IMR-90 (cell line): ENCODE results near the gene NPAS3. TPM values are rescaled to one million over a fixed set of nuclear protein-coding genes. Genes with fewer than 3 reads are reported as not detected.

ENCODE experiments used
- ATAC-seq: fragments of 200-7000 bp; cut with Tn5 transposase; 2 replicates; pipeline ENCODE4 v1.9.1; 2020; ENCODE audit warnings: low read depth, mild to moderate bottlenecking, moderate library complexity
- BruUV-seq: library from RNA; stranded (reverse); fragments of 400-500 nt; replicated peaks from 2 replicates; lab custom pipeline; 2021; lab: Mats Ljungman, UMichigan
- CTCF ChIA-PET: fragments of 300-600 bp; formaldehyde crosslinking; extraction: SDS; loops from one replicate; lab custom pipeline; 2021; ENCODE audit warnings: antibody characterized with exemption; lab: Yijun Ruan, JAX
- POLR2A ChIA-PET: fragments of 300-600 bp; sonication (Branson Sonifier 250); formaldehyde crosslinking; loops from one replicate; lab custom pipeline; 2022; ENCODE audit warnings: antibody characterized with exemption; ENCODE audit not compliant: unreplicated experiment; lab: Charles Lee
- DNase-seq: peaks from one replicate; pipeline ENCODE4 v3.0.0; 2013
- H2AFZ ChIP-seq: replicated peaks from 2 replicates; pipeline ENCODE3; 2013; ENCODE audit warnings: low read length, mild to moderate bottlenecking; ENCODE audit not compliant: poor library complexity
- H2AK5ac ChIP-seq: 2 replicates; pipeline ENCODE4 v1.6.1; 2013; ENCODE audit warnings: low read depth, low read length, inconsistent platforms
- H2AK9ac ChIP-seq: replicated peaks from 2 replicates; pipeline ENCODE3; 2013; ENCODE audit warnings: mild to moderate bottlenecking, low read depth, low read length, moderate library complexity; ENCODE audit not compliant: poor library complexity
- H2BK120ac ChIP-seq: 2 replicates; pipeline ENCODE4 v1.6.1; 2013; ENCODE audit warnings: low read depth, low read length, inconsistent platforms
- H2BK15ac ChIP-seq: 3 replicates; pipeline ENCODE4 v1.6.1; 2013; ENCODE audit warnings: low read depth, low read length, inconsistent platforms
- H2BK20ac ChIP-seq: 2 replicates; pipeline ENCODE4 v1.6.1; 2013; ENCODE audit warnings: low read depth, mild to moderate bottlenecking, inconsistent platforms, low read length, moderate library complexity
- H2BK5ac ChIP-seq: 2 replicates; pipeline ENCODE4 v1.6.1; 2013; ENCODE audit warnings: mild to moderate bottlenecking, low read depth, low read length, inconsistent platforms; ENCODE audit not compliant: poor library complexity, severe bottlenecking
- H3K14ac ChIP-seq: replicated peaks from 2 replicates; pipeline ENCODE4 v1.6.1; 2013; ENCODE audit warnings: low read depth, low read length, inconsistent platforms
- H3K18ac ChIP-seq: 2 replicates; pipeline ENCODE4 v1.6.1; 2013; ENCODE audit warnings: low read depth, low read length, control low read depth
- H3K23ac ChIP-seq: 2 replicates; pipeline ENCODE4 v1.6.1; 2013; ENCODE audit warnings: low read depth, low read length, inconsistent platforms
- H3K27ac ChIP-seq: 2 replicates; pipeline ENCODE4 v1.5.1; 2013; ENCODE audit warnings: mild to moderate bottlenecking, control low read depth, low read length; ENCODE audit not compliant: insufficient read depth
- H3K27me3 ChIP-seq: 2 replicates; pipeline ENCODE4 v1.6.1; 2013; ENCODE audit warnings: low read length; ENCODE audit not compliant: control insufficient read depth, insufficient read depth
- H3K36me3 ChIP-seq: 2 replicates; pipeline ENCODE4 v1.6.1; 2013; ENCODE audit warnings: low read length, mixed read lengths; ENCODE audit not compliant: control insufficient read depth, insufficient read depth
- H3K4ac ChIP-seq: 2 replicates; pipeline ENCODE4 v1.6.1; 2013; ENCODE audit warnings: low read depth, low read length, inconsistent platforms
- H3K4me1 ChIP-seq: 2 replicates; pipeline ENCODE4 v1.6.1; 2013; ENCODE audit warnings: low read length, mixed read lengths; ENCODE audit not compliant: control insufficient read depth, insufficient read depth
- H3K4me2 ChIP-seq: 2 replicates; pipeline ENCODE4 v1.6.1; 2013; ENCODE audit warnings: low read depth, mild to moderate bottlenecking, control low read depth, low read length, moderate library complexity
- H3K4me3 ChIP-seq: 2 replicates; pipeline ENCODE4 v1.5.1; 2013; ENCODE audit warnings: low read depth, mild to moderate bottlenecking, control low read depth, low read length, moderate library complexity; ENCODE audit not compliant: insufficient read depth
- H3K56ac ChIP-seq: 2 replicates; pipeline ENCODE4 v1.6.1; 2013; ENCODE audit warnings: low read length, inconsistent platforms; ENCODE audit not compliant: insufficient read depth; ENCODE audit errors: extremely low read depth
- H3K79me1 ChIP-seq, 2 experiments: 2 replicates each; pipeline ENCODE4 v1.6.1; 2013; ENCODE audit warnings: low read length in 2 of 2, inconsistent platforms in 1 of 2, low read depth in 1 of 2
- H3K9ac ChIP-seq: 2 replicates; pipeline ENCODE4 v1.6.1; 2013; ENCODE audit warnings: low read depth, low read length, control low read depth
- H3K9me1 ChIP-seq: 2 replicates; pipeline ENCODE4 v1.6.1; 2013; ENCODE audit warnings: low read length, inconsistent platforms; ENCODE audit not compliant: insufficient read depth
- H3K9me3 ChIP-seq: 2 replicates; pipeline ENCODE4 v1.6.1; 2013; ENCODE audit warnings: low read length; ENCODE audit not compliant: control insufficient read depth, insufficient read depth
- H4K20me1 ChIP-seq: 2 replicates; pipeline ENCODE4 v1.6.1; 2013; ENCODE audit warnings: low read length, inconsistent platforms; ENCODE audit not compliant: insufficient read depth
- H4K5ac ChIP-seq: 2 replicates; pipeline ENCODE4 v1.6.1; 2013; ENCODE audit warnings: mild to moderate bottlenecking, low read depth, low read length, control low read depth
- H4K8ac ChIP-seq, 2 experiments: 2 replicates each; pipeline ENCODE4 v1.6.1; 2013; ENCODE audit warnings: low read depth in 2 of 2, low read length in 2 of 2, control low read depth in 1 of 2, inconsistent platforms in 1 of 2
- H4K91ac ChIP-seq: 2 replicates; pipeline ENCODE4 v1.6.1; 2013; ENCODE audit warnings: low read depth, low read length, inconsistent platforms; ENCODE audit not compliant: insufficient read depth
- BHLHE40 ChIP-seq: fragments of 150-350 bp; IDR thresholded peaks from 2 replicates; pipeline ENCODE4 v1.6.1; 2016; ENCODE audit warnings: mild to moderate bottlenecking, low read depth, low read length
- CEBPB ChIP-seq: IDR thresholded peaks from 2 replicates; pipeline ENCODE4 v1.6.1; 2012; ENCODE audit warnings: low read depth, low read length, improper control_type of control experiment
- CHD1 ChIP-seq: IDR thresholded peaks from 2 replicates; pipeline ENCODE4 v1.6.1; 2012; ENCODE audit warnings: low read depth, low read length, improper control_type of control experiment
- FOS ChIP-seq: fragments of 150-350 bp; IDR thresholded peaks from 2 replicates; pipeline ENCODE4 v1.6.1; 2016; ENCODE audit warnings: low read depth, low read length
- MAFK ChIP-seq: IDR thresholded peaks from 2 replicates; pipeline ENCODE4 v1.6.1; 2012; ENCODE audit warnings: low read depth, low read length, improper control_type of control experiment
- MAZ ChIP-seq: IDR thresholded peaks from 2 replicates; pipeline ENCODE4 v1.6.1; 2012; ENCODE audit warnings: low read depth, mild to moderate bottlenecking, low read length, improper control_type of control experiment, moderate library complexity, borderline replicate concordance
- MXI1 ChIP-seq: IDR thresholded peaks from 2 replicates; pipeline ENCODE4 v1.6.1; 2012; ENCODE audit warnings: low read depth, mild to moderate bottlenecking, low read length, moderate library complexity, borderline replicate concordance
- SMC3 ChIP-seq: fragments of 150-350 bp; IDR thresholded peaks from 2 replicates; pipeline ENCODE4 v1.6.1; 2016; ENCODE audit warnings: low read depth, mild to moderate bottlenecking, antibody characterized with exemption, low read length, moderate library complexity
- WGBS, 2 experiments: methylation state at CpG; one replicate each; pipeline versions ENCODE4 v1.1.5 to v1.1.7; 2013; ENCODE audit warnings: missing lambda C conversion rate in 2 of 2; ENCODE audit not compliant: insufficient read length in 1 of 2; ENCODE audit errors: extremely low coverage in 2 of 2; 5-methylcytosine and 5-hydroxymethylcytosine counted together
- dilution Hi-C: fragments of 300-500 bp; cut with HindIII; formaldehyde crosslinking; loops from one replicate; pipeline ENCODE4 v1.14.3; 2018; ENCODE audit warnings: low sequenced_read_pairs; ENCODE audit not compliant: unreplicated experiment
- in situ Hi-C: fragments of 300-500 bp; cut with MboI; formaldehyde crosslinking; loops from 3 replicates; pipeline ENCODE4 v1.14.3; 2019; ENCODE audit warnings: low sequenced_read_pairs, inconsistent platforms, mixed read lengths
- intact Hi-C: fragments of 100-400 bp; cut with micrococcal nuclease; formaldehyde crosslinking; loops from 2 replicates; pipeline ENCODE4 v1.10.0; 2022
- polyA plus RNA-seq, 3 experiments: library from polyadenylated mRNA; depleted of rRNA; stranded (reverse); fragments of >200 nt; gene quantifications; 2 replicates each; pipeline ENCODE4 v1.2.3, GENCODE V29; 2012; ENCODE audit warnings: low replicate concordance in 1 of 3
- total RNA-seq: library from RNA; depleted of rRNA; stranded (reverse); fragments of >200 nt; gene quantifications from 2 replicates; pipeline ENCODE4 v1.2.3, GENCODE V29; 2012
- TF ChIP-seq, protein P1 (sequence below): conservative IDR thresholded peaks from 2 replicates; pipeline ENCODE4 v1.5.1; 2012; ENCODE audit warnings: mild to moderate bottlenecking, low read depth, low read length, improper control_type of control experiment

NPAS3 gene
- total and polyA plus RNA-seq, 2 of the 4 experiments (the other 2 are of a cell fraction), result not detected

- no peak overlapping the region for H3K27ac ChIP-seq
- H2AFZ ChIP-seq, result no peak overlapping the region
- no peak overlapping the region for H3K14ac ChIP-seq
- H3K9me1 ChIP-seq, result no peaks in the 10 kb centered on the region
- in situ Hi-C loops, result no loop called here
- no peaks in the 10 kb centered on the region for H3K4me1 ChIP-seq
- BruUV-seq, result no TSS peak
- no peak overlapping the region for H3K23ac ChIP-seq
- H3K4me3 ChIP-seq, result no peak overlapping the region
- no peaks in the 10 kb centered on the region for H3K27me3 ChIP-seq
- no peak overlapping the region for H2AK5ac ChIP-seq
- H2BK15ac ChIP-seq, result no peak overlapping the region
- 100% methylated on average over 2 of the region's 6 CpGs; no CpG with 5 or more reads in 1 of the 2 experiments for WGBS, 2 experiments
- no peak overlapping the region for H4K8ac ChIP-seq
- POLR2A ChIA-PET, result no interaction called here
- no peak overlapping the region for H3K4me2 ChIP-seq
- no peak overlapping the region for H2BK120ac ChIP-seq
- CTCF ChIA-PET, result no interaction called here
- no peaks in the 10 kb centered on the region for H3K79me1 ChIP-seq
- H2BK5ac ChIP-seq, result no peak overlapping the region
- TF ChIP-seq SMC3, result no peak
- no peak for TF ChIP-seq MXI1
- TF ChIP-seq MAZ, result no peak
- TF ChIP-seq CEBPB, result no peak
- TF ChIP-seq FOS, result no peak
- TF ChIP-seq CHD1, result no peak
- TF ChIP-seq, protein P1, sequence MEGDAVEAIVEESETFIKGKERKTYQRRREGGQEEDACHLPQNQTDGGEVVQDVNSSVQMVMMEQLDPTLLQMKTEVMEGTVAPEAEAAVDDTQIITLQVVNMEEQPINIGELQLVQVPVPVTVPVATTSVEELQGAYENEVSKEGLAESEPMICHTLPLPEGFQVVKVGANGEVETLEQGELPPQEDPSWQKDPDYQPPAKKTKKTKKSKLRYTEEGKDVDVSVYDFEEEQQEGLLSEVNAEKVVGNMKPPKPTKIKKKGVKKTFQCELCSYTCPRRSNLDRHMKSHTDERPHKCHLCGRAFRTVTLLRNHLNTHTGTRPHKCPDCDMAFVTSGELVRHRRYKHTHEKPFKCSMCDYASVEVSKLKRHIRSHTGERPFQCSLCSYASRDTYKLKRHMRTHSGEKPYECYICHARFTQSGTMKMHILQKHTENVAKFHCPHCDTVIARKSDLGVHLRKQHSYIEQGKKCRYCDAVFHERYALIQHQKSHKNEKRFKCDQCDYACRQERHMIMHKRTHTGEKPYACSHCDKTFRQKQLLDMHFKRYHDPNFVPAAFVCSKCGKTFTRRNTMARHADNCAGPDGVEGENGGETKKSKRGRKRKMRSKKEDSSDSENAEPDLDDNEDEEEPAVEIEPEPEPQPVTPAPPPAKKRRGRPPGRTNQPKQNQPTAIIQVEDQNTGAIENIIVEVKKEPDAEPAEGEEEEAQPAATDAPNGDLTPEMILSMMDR, result no peak
- no peak for TF ChIP-seq MAFK
- TF ChIP-seq BHLHE40, result no peak
- dilution Hi-C loops, result no loop called here
- no peak overlapping the region for H3K9ac ChIP-seq
- no peak overlapping the region for H2AK9ac ChIP-seq
- no peaks in the 10 kb centered on the region for H4K20me1 ChIP-seq
- H2BK20ac ChIP-seq, result no peak overlapping the region
- no peak for ATAC-seq
- H4K5ac ChIP-seq, result no peak overlapping the region
- H3K18ac ChIP-seq, result no peak overlapping the region
- no peaks in the 10 kb centered on the region for H3K9me3 ChIP-seq
- DNase-seq, result no peak
- no peaks in the 10 kb centered on the region for H3K36me3 ChIP-seq
- intact Hi-C loops, result no loop called here
- no peak overlapping the region for H4K91ac ChIP-seq
- H3K4ac ChIP-seq, result no peak overlapping the region
- H3K56ac ChIP-seq, result no peak overlapping the region
Observed at GRCh38 chr14:33733310-33733709, 794.6 kb downstream of the NPAS3 start.
